ENCODE results near the gene SLC4A5. TPM values are rescaled to one million over a fixed set of nuclear protein-coding genes. Genes with fewer than 3 reads are reported as not detected.

SLC4A5 gene
- total RNA-seq, 1 donor = 0.36 TPM

Small RNA genes within 50 kb of the gene (small RNA-seq; reads per million reads assigned to genes)
- gene RNU6-542P (not detected), gene TAF13P2 (not detected)

Other genes starting within 250 kb of the SLC4A5 start
- 17.4 and 17.7 TPM in 2 replicates for gene BOLA3, start 195.5 kb downstream of the SLC4A5 start, total RNA-seq
- gene MOB1A, start 164.5 kb downstream of the SLC4A5 start, total RNA-seq = 122 and 133 TPM in 2 replicates
- gene MTHFD2, start 144.8 kb downstream of the SLC4A5 start, total RNA-seq = 261 and 268 TPM in 2 replicates
- 135 and 177 TPM in 2 replicates for gene DCTN1, start 36.9 kb upstream of the SLC4A5 start, total RNA-seq
- 0.72 and 1.5 TPM in 2 replicates for gene C2orf81, start 78.2 kb upstream of the SLC4A5 start, total RNA-seq
- 21.2 and 23.9 TPM in 2 replicates for gene WDR54, start 78.3 kb upstream of the SLC4A5 start, total RNA-seq
- 14.1 and 16.2 TPM in 2 replicates for gene RTKN, start 98.5 kb upstream of the SLC4A5 start, total RNA-seq
- gene INO80B, start 111.7 kb upstream of the SLC4A5 start, total RNA-seq = 11.8 and 15.9 TPM in 2 replicates
- gene WBP1, start 115.0 kb upstream of the SLC4A5 start, total RNA-seq = 35.5 and 35.7 TPM in 2 replicates
- 33.3 and 35.9 TPM in 2 replicates for gene MOGS, start 122.0 kb upstream of the SLC4A5 start, total RNA-seq
- 18.0 and 23.5 TPM in 2 replicates for gene MRPL53, start 129.3 kb upstream of the SLC4A5 start, total RNA-seq
- gene CCDC142, start 139.6 kb upstream of the SLC4A5 start, total RNA-seq = 32.4 and 32.6 TPM in 2 replicates
- 17.0 and 18.3 TPM in 2 replicates for gene TTC31, start 139.7 kb upstream of the SLC4A5 start, total RNA-seq
- 4.1 and 5.4 TPM in 2 replicates for gene LBX2, start 156.2 kb upstream of the SLC4A5 start, total RNA-seq
- gene PCGF1, start 164.3 kb upstream of the SLC4A5 start, total RNA-seq = 22.4 and 26.5 TPM in 2 replicates
- gene TLX2, start 171.0 kb upstream of the SLC4A5 start, total RNA-seq = under 0.01 and 0.36 TPM in 2 replicates
- gene DQX1, start 182.8 kb upstream of the SLC4A5 start, total RNA-seq = not detected in 2 replicates
- gene AUP1, start 186.3 kb upstream of the SLC4A5 start, total RNA-seq = 82.9 and 86.3 TPM in 2 replicates
- 51.8 and 53.6 TPM in 2 replicates for gene HTRA2, start 186.5 kb upstream of the SLC4A5 start, total RNA-seq
- gene LOXL3, start 210.5 kb upstream of the SLC4A5 start, total RNA-seq = 64.8 and 97.4 TPM in 2 replicates
- 89.8 and 93.1 TPM in 2 replicates for gene DOK1, start 211.3 kb upstream of the SLC4A5 start, total RNA-seq

Measured in osteoblast (primary cell).